NCI-H82 (cell line): ENCODE results near the gene TMEM114.

Experiments
- DNase-seq: peaks from one replicate; lab custom pipeline; 2025; lab: John Stamatoyannopoulos, UW

Gene TMEM114

GRCh38 chr16:8589900-8590688 lies at the start of gene TMEM114:
TMEM114 (minus strand) TSS chr16:8590511; CDS start chr16:8589838, 673 bp downstream.
- DNase-seq: no peak

- DNase-seq: no peak
Measured at GRCh38 chr16:8639694-8640093, 49.4 kb upstream of the TMEM114 start.

- peak; percentile 56 for DNase-seq
Measured at GRCh38 chr16:8634991-8635736, 44.9 kb upstream of the TMEM114 start.

- DNase-seq: no peak
Measured at GRCh38 chr16:8632675-8633182, 42.4 kb upstream of the TMEM114 start.

- DNase-seq: no peak
Measured at GRCh38 chr16:8631818-8632465, 41.6 kb upstream of the TMEM114 start.

GRCh38 chr16:8631373-8631772 lies 41.1 kb upstream of the TMEM114 start:
- no peak for DNase-seq

GRCh38 chr16:8630255-8630953 lies 40.1 kb upstream of the TMEM114 start:
- no peak for DNase-seq

GRCh38 chr16:8628981-8629725 lies 38.8 kb upstream of the TMEM114 start:
- no peak for DNase-seq

GRCh38 chr16:8627456-8627855 lies 37.1 kb upstream of the TMEM114 start:
- DNase-seq: no peak

- DNase-seq: no peak
Measured at GRCh38 chr16:8626946-8627345, 36.6 kb upstream of the TMEM114 start.

GRCh38 chr16:8625491-8626087 lies 35.3 kb upstream of the TMEM114 start:
- no peak for DNase-seq

GRCh38 chr16:8623634-8624033 lies 33.3 kb upstream of the TMEM114 start:
- no peak for DNase-seq

- DNase-seq: no peak
Measured at GRCh38 chr16:8622315-8622656, 32.0 kb upstream of the TMEM114 start.

- DNase-seq: peak; percentile 93
Measured at GRCh38 chr16:8621572-8622314, 31.4 kb upstream of the TMEM114 start, which contains the start of gene METTL22. METTL22 (plus strand) TSS chr16:8621698; CDS start chr16:8625666, 3,968 bp downstream.

GRCh38 chr16:8621222-8621571 lies 30.9 kb upstream of the TMEM114 start:
- no peak for DNase-seq

- DNase-seq: no peak
Measured at GRCh38 chr16:8620535-8620934, 30.2 kb upstream of the TMEM114 start.

- peak; percentile 34 for DNase-seq
Measured at GRCh38 chr16:8619671-8620370, 29.5 kb upstream of the TMEM114 start.

- DNase-seq: no peak
Measured at GRCh38 chr16:8614435-8615029, 24.2 kb upstream of the TMEM114 start.
